IMR-90 (cell line): ENCODE results near the gene CDH22.

Experiments used
- CEBPB ChIP-seq: IDR thresholded peaks from 2 replicates; pipeline ENCODE4 v1.6.1; 2012; ENCODE audit warnings: low read depth, low read length, improper control_type of control experiment
- CTCF ChIP-seq: conservative IDR thresholded peaks from 2 replicates; pipeline ENCODE4 v1.5.1; 2012; ENCODE audit warnings: mild to moderate bottlenecking, low read depth, low read length, improper control_type of control experiment
- ELK1 ChIP-seq: fragments of 150-350 bp; IDR thresholded peaks from 2 replicates; pipeline ENCODE4 v1.6.1; 2016; ENCODE audit warnings: low read depth, mild to moderate bottlenecking, low read length, moderate library complexity, borderline replicate concordance
- USF2 ChIP-seq: fragments of 150-350 bp; IDR thresholded peaks from 2 replicates; pipeline ENCODE4 v1.6.1; 2017; ENCODE audit warnings: mild to moderate bottlenecking, antibody characterized with exemption, low read length, low read depth

GRCh38 chr20:46269372-46269771 is 38.9 kb downstream of the CDH22 start:
- TF ChIP-seq CTCF, result no peak
- no peak for TF ChIP-seq ELK1
- TF ChIP-seq CEBPB, result no peak
- TF ChIP-seq USF2, result no peak
